Neural cell (in vitro differentiated cells): ENCODE results near the gene FAM168A. TPM values are rescaled to one million over a fixed set of nuclear protein-coding genes. Genes with fewer than 3 reads are reported as not detected.

ENCODE experiments used
- H2AFZ ChIP-seq: fragments of 200-600, 300-800 bp; sonication (generic), shearing (Covaris generic); 2 replicates; pipeline ENCODE4 v1.6.0; 2014; ENCODE audit warnings: low read depth, mild to moderate bottlenecking, antibody characterized with exemption, low read length, moderate library complexity
- H3F3A ChIP-seq: fragments of 200-600 bp; shearing (Covaris generic); 2 replicates; pipeline ENCODE4 v1.6.1; 2016; ENCODE audit warnings: mild to moderate bottlenecking, moderate library complexity, mixed read lengths, antibody characterized with exemption, low read length; ENCODE audit not compliant: insufficient read depth, poor library complexity, severe bottlenecking
- H3K27ac ChIP-seq: fragments of 200-600, 300-800 bp; sonication (generic), shearing (Covaris generic); 2 replicates; pipeline ENCODE4 v1.5.1; 2014; ENCODE audit warnings: mild to moderate bottlenecking, low read length, moderate library complexity
- H3K27me3 ChIP-seq: fragments of 300-800, 200-600 bp; sonication (generic), shearing (Covaris generic); 2 replicates; pipeline ENCODE4 v1.6.0; 2014; ENCODE audit warnings: mild to moderate bottlenecking, low read depth, low read length, moderate library complexity; ENCODE audit not compliant: insufficient read depth
- H3K36me3 ChIP-seq: fragments of 300-800, 200-600 bp; sonication (generic), shearing (Covaris generic); 2 replicates; pipeline ENCODE4 v1.5.1; 2014; ENCODE audit warnings: mild to moderate bottlenecking, antibody characterized with exemption, low read length, moderate library complexity; ENCODE audit not compliant: insufficient read depth
- H3K4me2 ChIP-seq: fragments of 300-800, 200-600 bp; sonication (generic), shearing (Covaris generic); 2 replicates; pipeline ENCODE4 v1.6.0; 2014; ENCODE audit warnings: mild to moderate bottlenecking, low read length
- H3K4me3 ChIP-seq: fragments of 300-800, 200-600 bp; sonication (generic), shearing (Covaris generic); 2 replicates; pipeline ENCODE4 v1.5.1; 2014; ENCODE audit warnings: mild to moderate bottlenecking, low read length, moderate library complexity
- H3K79me2 ChIP-seq: fragments of 200-600 bp; shearing (Covaris generic); replicated peaks from 2 replicates; pipeline ENCODE4 v1.6.0; 2014; ENCODE audit warnings: mild to moderate bottlenecking, low read length, moderate library complexity; ENCODE audit not compliant: insufficient read depth
- H3K9ac ChIP-seq: fragments of 300-800, 200-600 bp; sonication (generic), shearing (Covaris generic); 2 replicates; pipeline ENCODE4 v1.6.1; 2016; ENCODE audit warnings: mild to moderate bottlenecking, low read length, mixed read lengths
- H3K9me2 ChIP-seq: fragments of 200-600 bp; shearing (Covaris generic); 2 replicates; pipeline ENCODE4 v1.6.1; 2016; ENCODE audit warnings: mild to moderate bottlenecking, low read length, mixed read lengths; ENCODE audit not compliant: insufficient read depth
- H3K9me3 ChIP-seq: fragments of 200-600, 300-800 bp; sonication (generic), shearing (Covaris generic); 2 replicates; pipeline ENCODE4 v1.6.1; 2016; ENCODE audit warnings: mild to moderate bottlenecking, mixed run types, low read length, moderate library complexity, mixed read lengths
- H4K20me1 ChIP-seq: fragments of 200-600 bp; shearing (Covaris generic); 2 replicates; pipeline ENCODE4 v1.6.1; 2016; ENCODE audit warnings: mild to moderate bottlenecking, mixed run types; ENCODE audit not compliant: insufficient read depth
- CTCF ChIP-seq: fragments of 450-650 bp; IDR thresholded peaks from 2 replicates; pipeline ENCODE4 v1.5.1; 2014; ENCODE audit warnings: antibody characterized with exemption, mild to moderate bottlenecking, moderate library complexity; ENCODE audit not compliant: poor library complexity, severe bottlenecking
- EP300 ChIP-seq: fragments of 450-650 bp; conservative IDR thresholded peaks from 2 replicates; pipeline ENCODE4 v1.6.1; 2014; ENCODE audit warnings: antibody characterized with exemption, mild to moderate bottlenecking, moderate library complexity; ENCODE audit not compliant: poor library complexity, severe bottlenecking
- EZH2 ChIP-seq: fragments of 200-600, 300-800 bp; shearing (Covaris generic), sonication (generic); IDR thresholded peaks from 2 replicates; pipeline ENCODE4 v1.6.1; 2014; ENCODE audit warnings: antibody characterized with exemption, low read length, borderline replicate concordance, mild to moderate bottlenecking; ENCODE audit not compliant: insufficient read depth, poor library complexity, severe bottlenecking
- MXI1 ChIP-seq: fragments of 450-650 bp; conservative IDR thresholded peaks from 2 replicates; pipeline ENCODE4 v1.6.1; 2014; ENCODE audit warnings: antibody characterized with exemption, mild to moderate bottlenecking; ENCODE audit not compliant: poor library complexity, severe bottlenecking
- POLR2AphosphoS5 ChIP-seq: IDR thresholded peaks from 2 replicates; pipeline ENCODE4 v1.6.1; 2012
- RAD21 ChIP-seq: fragments of 450-650 bp; conservative IDR thresholded peaks from 2 replicates; pipeline ENCODE4 v1.6.1; 2014; ENCODE audit warnings: antibody characterized with exemption, mild to moderate bottlenecking, moderate library complexity
- REST ChIP-seq: IDR thresholded peaks from 2 replicates; pipeline ENCODE4 v1.6.1; 2012; ENCODE audit warnings: borderline replicate concordance
- SMC3 ChIP-seq: fragments of 450-650 bp; conservative IDR thresholded peaks from 2 replicates; pipeline ENCODE4 v1.6.1; 2014; ENCODE audit warnings: antibody characterized with exemption, mild to moderate bottlenecking, moderate library complexity; ENCODE audit not compliant: poor library complexity
- TAF1 ChIP-seq: IDR thresholded peaks from 2 replicates; pipeline ENCODE4 v1.6.1; 2012; ENCODE audit warnings: low read depth
- polyA plus RNA-seq: library from polyadenylated mRNA; depleted of rRNA; stranded (reverse); fragments of >200 nt; gene quantifications from 2 replicates; pipeline ENCODE4 v1.2.3, GENCODE V29; 2014

FAM168A gene
- polyA plus RNA-seq, 1 donor from 2014 or later = 67.3 TPM

- Histone ChIP-seq H3K79me2 (no peaks in the 10 kb centered on the region), H3K4me2 (no peak overlapping the region), H3K9me3 (no peaks in the 10 kb centered on the region), H3F3A (no peaks in the 10 kb centered on the region), H3K9me2 (no peaks in the 10 kb centered on the region), H3K9ac (no peak overlapping the region), H4K20me1 (no peaks in the 10 kb centered on the region), H2AFZ (no peak overlapping the region), H3K36me3 (no peaks in the 10 kb centered on the region), H3K27ac (no peak overlapping the region), H3K27me3 (no peaks in the 10 kb centered on the region), H3K4me3 (no peak overlapping the region)
- no peak for TF ChIP-seq REST
- TF ChIP-seq SMC3 = no peak
- no peak for TF ChIP-seq MXI1
Observed at GRCh38 chr11:73388265-73389133, 209.4 kb downstream of the FAM168A start.

DNA sequence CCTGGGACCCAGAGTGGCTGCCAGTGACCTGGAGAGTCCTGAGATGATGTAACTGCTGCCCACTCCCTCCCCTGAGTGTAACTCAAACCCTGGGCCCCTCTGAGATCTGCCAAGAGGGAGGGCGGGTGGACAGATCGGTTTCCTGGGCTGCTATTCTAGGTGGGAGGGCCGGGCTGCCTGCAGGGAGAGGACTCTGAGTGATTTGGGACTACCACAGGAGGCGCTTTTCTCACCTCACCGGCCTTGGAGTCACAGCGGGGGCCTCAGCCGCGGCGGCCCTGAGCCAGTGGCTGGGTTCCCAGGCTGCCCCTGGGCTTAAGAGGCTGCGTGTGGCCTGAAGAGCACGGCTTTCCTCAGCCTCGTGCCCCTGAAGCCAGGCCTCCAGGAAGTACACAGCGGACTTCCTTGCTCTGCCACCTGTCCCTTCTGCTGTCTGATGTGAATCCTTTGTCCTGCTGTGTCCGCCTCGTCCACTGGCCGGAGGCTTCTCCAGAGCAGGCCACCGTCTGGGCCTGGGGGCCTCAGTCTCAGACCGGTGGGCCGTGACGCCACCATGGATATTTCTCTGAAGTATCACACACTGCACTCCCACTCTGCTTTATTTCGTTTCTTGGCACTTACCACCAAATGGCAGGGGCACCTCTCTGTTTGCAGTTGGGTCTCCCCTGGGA, 210.2 kb downstream of the FAM168A start:
- Histone ChIP-seq H4K20me1 (no peaks in the 10 kb centered on the region), H3K4me3 (no peak overlapping the region), H3K9ac (no peak overlapping the region), H3K4me2 (no peak overlapping the region), H3F3A (no peaks in the 10 kb centered on the region), H2AFZ (no peak overlapping the region), H3K36me3 (no peaks in the 10 kb centered on the region), H3K27ac (no peak overlapping the region), H3K79me2 (no peaks in the 10 kb centered on the region), H3K9me2 (no peaks in the 10 kb centered on the region), H3K27me3 (no peaks in the 10 kb centered on the region), H3K9me3 (no peaks in the 10 kb centered on the region)
- TF ChIP-seq POLR2AphosphoS5 (no peak), MXI1 (no peak), EP300 (no peak), EZH2 (no peak), REST (no peak), TAF1 (no peak), SMC3 (no peak), RAD21 (no peak), CTCF (no peak)
